GM19468 (cell line): ENCODE data around the gene GRB10.

ENCODE experiments used
- ATAC-seq: cut with Tn5 transposase; IDR thresholded peaks from one replicate; pipeline ENCODE4 v1.9.1; 2021; ENCODE audit warnings: mild to moderate bottlenecking, moderate library complexity, moderate number of reproducible peaks; ENCODE audit not compliant: unreplicated experiment; ENCODE audit errors: extremely low read depth

Gene GRB10

GRCh38 chr7:50647286-50647980, 135.3 kb downstream of the GRB10 start:
- ATAC-seq: no peak

- no peak for ATAC-seq
Measured at GRCh38 chr7:50646069-50646468, 136.6 kb downstream of the GRB10 start.

- ATAC-seq: no peak
Measured at GRCh38 chr7:50645186-50645585, 137.5 kb downstream of the GRB10 start.

GRCh38 chr7:50644586-50644985, 138.1 kb downstream of the GRB10 start:
- ATAC-seq: no peak

- ATAC-seq: no peak
Measured at GRCh38 chr7:50644114-50644513, 138.6 kb downstream of the GRB10 start.

GRCh38 chr7:50641442-50642405, 141.0 kb downstream of the GRB10 start:
- ATAC-seq: no peak

- no peak for ATAC-seq
Measured at GRCh38 chr7:50640779-50641178, 141.9 kb downstream of the GRB10 start.

GRCh38 chr7:50640256-50640655, 142.4 kb downstream of the GRB10 start:
- no peak for ATAC-seq

- no peak for ATAC-seq
Measured at GRCh38 chr7:50637725-50638643, 144.7 kb downstream of the GRB10 start.

- no peak for ATAC-seq
Measured at GRCh38 chr7:50634378-50634777, 148.3 kb downstream of the GRB10 start.

- ATAC-seq: no peak
Measured at GRCh38 chr7:50633414-50633710, 149.3 kb downstream of the GRB10 start.

- no peak for ATAC-seq
Measured at GRCh38 chr7:50632561-50633413, 149.9 kb downstream of the GRB10 start.

- no peak for ATAC-seq
Measured at GRCh38 chr7:50631639-50632038, 151.1 kb downstream of the GRB10 start.

GRCh38 chr7:50631100-50631499, 151.6 kb downstream of the GRB10 start:
- no peak for ATAC-seq

- ATAC-seq: no peak
Measured at GRCh38 chr7:50629238-50629901, 153.3 kb downstream of the GRB10 start.

- ATAC-seq: no peak
Measured at GRCh38 chr7:50628434-50629084, 154.1 kb downstream of the GRB10 start.

- ATAC-seq: no peak
Measured at GRCh38 chr7:50627824-50628361, 154.8 kb downstream of the GRB10 start.

GRCh38 chr7:50626286-50626685, 156.4 kb downstream of the GRB10 start:
- ATAC-seq: no peak
